HepG2 (cell line): ENCODE measurements around the gene ABCG2. TPM values are rescaled to one million over a fixed set of nuclear protein-coding genes. Genes with fewer than 3 reads are reported as not detected.

Experiments
- ATAC-seq: fragments of 200-7000 bp; cut with Tn5 transposase; 3 replicates; pipeline ENCODE4 v1.9.1; 2020; ENCODE audit warnings: mild to moderate bottlenecking, moderate library complexity
- BruUV-seq: library from RNA; stranded (reverse); fragments of 400-500 nt; replicated peaks from 2 replicates; lab custom pipeline; 2021; lab: Mats Ljungman, UMichigan
- CTCF ChIA-PET: fragments of 300-600 bp; formaldehyde crosslinking; extraction: SDS; loops from one replicate; lab custom pipeline; 2021; ENCODE audit warnings: low total read pairs, inconsistent platforms, low intra/inter-chr PET ratio; lab: Yijun Ruan, JAX
- POLR2A ChIA-PET: fragments of 350-600 bp; sonication (Branson Sonifier 250); formaldehyde crosslinking; loops from one replicate; lab custom pipeline; 2020; ENCODE audit warnings: antibody characterized with exemption, inconsistent platforms; lab: Yijun Ruan, JAX
- DNase-seq: peaks from one replicate; pipeline ENCODE4 v3.0.0-alpha.2; 2015; ENCODE audit warnings: low spot score
- FAIRE-seq: peaks from 3 replicates; lab custom pipeline; 2011; peaks lifted over from hg19 to GRCh38; lab: Jason Lieb, UNC
- H2AFZ ChIP-seq: one replicate; pipeline ENCODE4 v1.6.1; 2011; ENCODE audit warnings: low read length, inconsistent platforms
- H3K27ac ChIP-seq: fragments of 300-600 bp; 3 replicates; pipeline ENCODE4 v1.8.0; 2011; ENCODE audit warnings: mixed run types, mild to moderate bottlenecking, mixed read lengths, low read length, inconsistent platforms; ENCODE audit not compliant: insufficient read depth; ENCODE audit errors: extremely low read length
- H3K27me3 ChIP-seq, 2 experiments: fragments of 200-600 bp in 1 of 2; 2 replicates in 1 of 2; 3 replicates in 1 of 2; pipeline versions ENCODE4 v1.6.0 to v1.8.0; 2011; ENCODE audit warnings: low read length in 2 of 2, mild to moderate bottlenecking in 2 of 2, moderate library complexity in 2 of 2, inconsistent platforms in 1 of 2; ENCODE audit not compliant: insufficient read depth in 2 of 2, control insufficient read depth in 1 of 2
- H3K36me3 ChIP-seq, 2 experiments: fragments of 200-600 bp in 1 of 2; replicated peaks in 1 of 2; 2 replicates in 1 of 2; 3 replicates in 1 of 2; pipeline versions ENCODE4 v1.5.1 to v1.8.0; 2011; ENCODE audit warnings: low read length in 2 of 2, inconsistent platforms in 1 of 2; ENCODE audit not compliant: insufficient read depth in 2 of 2, control insufficient read depth in 1 of 2
- H3K4me1 ChIP-seq: 2 replicates; pipeline ENCODE4 v1.5.1; 2012; ENCODE audit warnings: low read length, inconsistent platforms; ENCODE audit not compliant: insufficient read depth
- H3K4me2 ChIP-seq: 2 replicates; pipeline ENCODE4 v1.6.0; 2011; ENCODE audit warnings: low read depth, low read length, inconsistent platforms
- H3K4me3 ChIP-seq, 3 experiments: fragments of 200-600 bp in 1 of 3; sonication (generic), shearing (Covaris generic) in 1 of 3; replicated peaks in 1 of 3; 2 replicates each; pipeline ENCODE4 v1.5.1; 2011 to 2016; ENCODE audit warnings: low read length in 3 of 3, inconsistent platforms in 2 of 3, low read depth in 2 of 3, mild to moderate bottlenecking in 2 of 3, control low read depth in 1 of 3, mixed read lengths in 1 of 3; ENCODE audit not compliant: insufficient read depth in 1 of 3
- H3K79me2 ChIP-seq: one replicate; pipeline ENCODE4 v1.6.1; 2011; ENCODE audit warnings: low read length, inconsistent platforms; ENCODE audit not compliant: insufficient read depth
- H3K9ac ChIP-seq: 2 replicates; pipeline ENCODE4 v1.6.0; 2011; ENCODE audit warnings: mild to moderate bottlenecking, low read depth, low read length, inconsistent platforms; ENCODE audit not compliant: insufficient read depth
- H3K9me3 ChIP-seq: 2 replicates; pipeline ENCODE4 v1.5.1; 2012; ENCODE audit warnings: mild to moderate bottlenecking, low read length
- H4K20me1 ChIP-seq: 2 replicates; pipeline ENCODE4 v1.6.0; 2011; ENCODE audit warnings: inconsistent platforms, mild to moderate bottlenecking, low read length, moderate library complexity; ENCODE audit not compliant: insufficient read depth
- ATRX ChIP-seq: sonication (generic); formaldehyde crosslinking; IDR thresholded peaks from 2 replicates; pipeline ENCODE4 v1.4.0; 2020; ENCODE audit warnings: missing genetic modification reagents, borderline replicate concordance
- CERS6 ChIP-seq: sonication (generic); formaldehyde crosslinking; IDR thresholded peaks from 2 replicates; pipeline ENCODE4 v1.5.0; 2020; ENCODE audit warnings: missing genetic modification reagents
- FLYWCH1 ChIP-seq: sonication (generic); formaldehyde crosslinking; IDR thresholded peaks from 2 replicates; pipeline ENCODE4 v1.8.1; 2023; ENCODE audit warnings: mild to moderate bottlenecking, missing genetic modification reagents
- IRF9 ChIP-seq: sonication (generic); formaldehyde crosslinking; IDR thresholded peaks from 2 replicates; pipeline ENCODE4 v1.8.0; 2022; ENCODE audit warnings: missing genetic modification reagents, mild to moderate bottlenecking, borderline replicate concordance
- MAFF ChIP-seq: IDR thresholded peaks from 2 replicates; pipeline ENCODE4 v1.6.1; 2011; ENCODE audit warnings: low read depth, low read length, improper control_type of control experiment
- MAFK ChIP-seq, 2 experiments: IDR thresholded peaks in 1 of 2; conservative IDR thresholded peaks in 1 of 2; 2 replicates each; pipeline ENCODE4 v1.6.1; 2011; ENCODE audit warnings: improper control_type of control experiment in 2 of 2, low read length in 2 of 2
- SP4 ChIP-seq: sonication (generic); formaldehyde crosslinking; IDR thresholded peaks from 2 replicates; pipeline ENCODE4 v1.8.1; 2023; ENCODE audit warnings: mild to moderate bottlenecking, missing genetic modification reagents
- ZKSCAN8 ChIP-seq: IDR thresholded peaks from 2 replicates; pipeline ENCODE4 v1.6.1; 2016; ENCODE audit warnings: borderline replicate concordance, missing genetic modification reagents, missing compliant biosample characterization
- ZNF788 ChIP-seq: sonication (generic); formaldehyde crosslinking; IDR thresholded peaks from 2 replicates; pipeline ENCODE4 v1.5.0; 2020; ENCODE audit warnings: mild to moderate bottlenecking, missing genetic modification reagents, borderline replicate concordance
- WGBS: methylation state at CpG from one replicate; pipeline ENCODE4 v1.1.6; 2017; ENCODE audit warnings: low lambda C conversion rate; 5-methylcytosine and 5-hydroxymethylcytosine counted together
- in situ Hi-C: cut with HindIII; loops from 2 replicates; pipeline ENCODE4 v1.10.0; 2017; ENCODE audit warnings: low pct_unique_long_range_greater_than_20kb; ENCODE audit not compliant: extremely low pct_ligation_motif_present
- intact Hi-C: fragments of 100-400 bp; cut with micrococcal nuclease; formaldehyde crosslinking; loops from one replicate; pipeline ENCODE4 v1.10.0; 2022; ENCODE audit not compliant: unreplicated experiment
- polyA plus RNA-seq, 8 experiments: library from polyadenylated mRNA; depleted of rRNA in 3 of 8; stranded (reverse) in 7 of 8; unstranded in 1 of 8; fragments of >200 nt; fragmentation: Illumina TruSeq in 4 of 8; extraction: Trizol in 4 of 8; gene quantifications; 2 replicates each; pipeline versions ENCODE4 v1.2.1 to v1.2.3, GENCODE V29; 2011 to 2016; ENCODE audit warnings: low read depth in 4 of 8, missing spikeins in 1 of 8, mixed read lengths in 1 of 8; ENCODE audit not compliant: insufficient read depth in 1 of 8
- total RNA-seq, 5 experiments: library from RNA; depleted of rRNA; stranded (reverse); fragments of >200 nt; fragmentation: Illumina TruSeq; extraction: Trizol; gene quantifications; 2 replicates each; pipeline ENCODE4 v1.2.3, GENCODE V29; 2016; ENCODE audit warnings: low read depth in 1 of 5

The ABCG2 gene
- total and polyA plus RNA-seq, 2 of the 13 experiments (the other 11 are each of a cell fraction or from before 2014, with no cell fraction given), result 10.0 to 15.7 TPM

GRCh38 chr4:88080626-88081025 is 77.8 kb downstream of the ABCG2 start (continued):
- no peak for TF ChIP-seq CERS6

GRCh38 chr4:88078579-88078978 is 79.9 kb downstream of the ABCG2 start:
- ChIA-PET CTCF (no interaction called here), POLR2A (no interaction called here)
- Histone ChIP-seq H3K9me3 (no peaks in the 10 kb centered on the region), H2AFZ (no peak overlapping the region), H3K79me2 (no peaks in the 10 kb centered on the region), H3K36me3 (peaks cover 2 to 18% of the 10 kb centered on the region in 2 experiments; a peak in 4 of 5 replicates), H4K20me1 (no peaks in the 10 kb centered on the region), H3K9ac (no peak overlapping the region), H3K27ac (no peak overlapping the region), H3K27me3 (no peaks in the 10 kb centered on the region), H3K4me2 (no peak overlapping the region), H3K4me3 (no peak overlapping the region), H3K4me1 (peaks cover 8% of the 10 kb centered on the region; the same call in 1 of the 2 replicates)
- ATAC-seq (no peak), DNase-seq (no peak), FAIRE-seq (no peak)
- in situ Hi-C loops (no loop called here), intact Hi-C loops (no loop called here)
- TF ChIP-seq ATRX (CRISPR knock-in tag) (no peak), MAFK (conservative IDR thresholded peaks at IDR 0.05 in 1 of 2, IDR thresholded peaks at IDR 0.05 in 1 of 2; ENCODE audit: low read length in 2 of 2) (peak; percentile 98 to 99), SP4 (CRISPR knock-in tag) (no peak), IRF9 (CRISPR knock-in tag) (no peak), ZKSCAN8 (CRISPR knock-in tag) (no peak), MAFF (peak; percentile 98), FLYWCH1 (CRISPR knock-in tag) (no peak), ZNF788 (CRISPR knock-in tag) (no peak)
- 99% methylated on average over 2 of the region's 2 CpGs for WGBS
- no TSS peak for BruUV-seq
